CD4-positive, alpha-beta memory T cell (primary cell): ENCODE data around the gene CFD. TPM values are rescaled to one million over a fixed set of nuclear protein-coding genes. Genes with fewer than 3 reads are reported as not detected.
A peak's percentile ranks its signal among the peaks of the same experiment; 100 is the strongest.

Source experiments
- CTCF ChIA-PET: fragments of 350-600 bp; sonication (Branson Sonifier 250); formaldehyde crosslinking; loops from one replicate; lab custom pipeline; 2021; ENCODE audit warnings: inconsistent platforms; ENCODE audit not compliant: partially characterized antibody; lab: Charles Lee
- POLR2A ChIA-PET: fragments of 350-600 bp; sonication (Branson Sonifier 250); formaldehyde crosslinking; loops from one replicate; lab custom pipeline; 2021; ENCODE audit not compliant: partially characterized antibody; lab: Charles Lee
- DNase-seq, 5 donors: peaks; one replicate each; pipeline versions ENCODE4 v3.0.0 to v3.0.0-alpha.2; 2020 to 2022; ENCODE audit warnings: mixed read lengths in 1 of 5
- H3K27ac ChIP-seq: one replicate; pipeline ENCODE4 v1.7.0; 2013; ENCODE audit warnings: low read depth, low read length
- H3K27me3 ChIP-seq: 2 replicates; pipeline ENCODE4 v1.7.0; 2013; ENCODE audit warnings: mild to moderate bottlenecking, low read length, moderate library complexity; ENCODE audit not compliant: insufficient read depth
- H3K36me3 ChIP-seq: 2 replicates; pipeline ENCODE4 v1.7.0; 2013; ENCODE audit warnings: mild to moderate bottlenecking, low read length, moderate library complexity; ENCODE audit not compliant: insufficient read depth
- H3K4me1 ChIP-seq: 2 replicates; pipeline ENCODE4 v1.7.0; 2013; ENCODE audit warnings: mild to moderate bottlenecking, low read length, moderate library complexity; ENCODE audit not compliant: insufficient read depth
- H3K4me3 ChIP-seq, 2 donors: one replicate each; pipeline ENCODE4 v1.7.0; 2013; ENCODE audit warnings: low read length in 2 of 2, mild to moderate bottlenecking in 1 of 2
- H3K9me3 ChIP-seq, 2 donors: one replicate each; pipeline ENCODE4 v1.7.0; 2013; ENCODE audit warnings: low read length in 2 of 2, control low read depth in 1 of 2; ENCODE audit not compliant: control insufficient read depth in 1 of 2
- H3K27ac Mint-ChIP-seq, 7 donors: one replicate each; pipeline ENCODE4 v1.8.0; 2020 to 2021; ENCODE audit warnings: mixed read lengths in 7 of 7, mild to moderate bottlenecking in 6 of 7, inconsistent platforms in 3 of 7, moderate library complexity in 3 of 7
- H3K27me3 Mint-ChIP-seq, 2 donors: one replicate each; pipeline ENCODE4 v1.8.0; 2020 to 2021; ENCODE audit warnings: mixed read lengths in 2 of 2
- H3K36me3 Mint-ChIP-seq, 2 donors: one replicate each; pipeline ENCODE4 v1.8.0; 2020 to 2021; ENCODE audit warnings: mixed read lengths in 2 of 2, inconsistent platforms in 1 of 2, mild to moderate bottlenecking in 1 of 2
- H3K4me1 Mint-ChIP-seq, 4 donors: one replicate each; pipeline ENCODE4 v1.8.0; 2020 to 2021; ENCODE audit warnings: mixed read lengths in 4 of 4, mild to moderate bottlenecking in 1 of 4
- H3K4me3 Mint-ChIP-seq, 8 donors: one replicate each; pipeline ENCODE4 v1.8.0; 2020 to 2021; ENCODE audit warnings: mixed read lengths in 8 of 8, mild to moderate bottlenecking in 7 of 8, moderate library complexity in 6 of 8, inconsistent platforms in 3 of 8
- H3K9me3 Mint-ChIP-seq, 8 donors: one replicate each; pipeline ENCODE4 v1.8.0; 2020 to 2021; ENCODE audit warnings: mixed read lengths in 8 of 8, mild to moderate bottlenecking in 5 of 8, inconsistent platforms in 3 of 8, moderate library complexity in 1 of 8
- intact Hi-C: fragments of 100-400 bp; cut with micrococcal nuclease; formaldehyde crosslinking; loops from one replicate; pipeline ENCODE4 v1.15.1; 2023
- polyA plus RNA-seq, 2 donors: library from polyadenylated mRNA; unstranded; fragments of 300-500 nt; fragmentation: Illumina TruSeq; gene quantifications; one replicate each; pipeline ENCODE4 v1.2.3, GENCODE V29; 2021
- total RNA-seq, 2 experiments: library from RNA; stranded (reverse); gene quantifications; one replicate each; pipeline ENCODE4 v1.2.3, GENCODE V29; 2021

The CFD gene
- total and polyA plus RNA-seq, 4 experiments from 2014 or later: 0.91 to 4.8 (median 1.1) TPM; not detected in 1

GRCh38 chr19:904545-904944 lies 45.1 kb downstream of the CFD start:
- Histone ChIP-seq H3K27me3 (no peaks in the 10 kb centered on the region), H3K4me3 (no peak overlapping the region), H3K4me1 (peaks cover 63% of the 10 kb centered on the region), H3K36me3 (peaks cover 16% of the 10 kb centered on the region), H3K9me3 (no peaks in the 10 kb centered on the region), H3K27ac (no peak overlapping the region)
- no peak for DNase-seq
- intact Hi-C loops: no loop called here
- H3K27me3 Mint-ChIP-seq: no peaks in the 10 kb centered on the region
- H3K4me1 Mint-ChIP-seq: peaks cover 15 to 68% (median 36%) of the 10 kb centered on the region in 4 donors
- peaks cover 0 to under 1% (median 0%) of the 10 kb centered on the region in 8 donors for H3K9me3 Mint-ChIP-seq
- peaks cover 9 to 24% of the 10 kb centered on the region in 2 donors for H3K36me3 Mint-ChIP-seq
- POLR2A ChIA-PET: interaction anchor here (0.6 to 7.9 kb wide), 4 partner anchors 8 to 365 kb away, joined by 4 to 252 read pairs (median 32); partner anchors contain the start of genes MED16 and RNU6-9
- H3K4me3 Mint-ChIP-seq: peak overlapping the region in 1 of 8 donors; percentile 25
- CTCF ChIA-PET: interaction anchor here (1.4 kb wide), 1 partner anchor 11 kb away, joined by 5 read pairs; the partner anchor contains the start of genes MED16 and RNU6-9
- peak overlapping the region in 6 of 7 donors; percentile 53 to 100 (median 64) for H3K27ac Mint-ChIP-seq

GRCh38 chr19:906480-906879 lies 47.0 kb downstream of the CFD start:
- peaks cover 0 to 2% (median 0%) of the 10 kb centered on the region in 8 donors for H3K9me3 Mint-ChIP-seq
- H3K27ac ChIP-seq: peak overlapping the region; percentile 89

GRCh38 chr19:907183-907853 lies 47.9 kb downstream of the CFD start:
- intact Hi-C loops: no loop called here
- DNase-seq: no peak
- Mint-ChIP-seq H3K9me3 (peaks cover 0 to 2% (median 0%) of the 10 kb centered on the region in 8 donors), H3K4me3 (peak overlapping the region; percentile 43 to 89 (median 62)), H3K27me3 (no peaks in the 10 kb centered on the region), H3K27ac (peak overlapping the region; percentile 93 to 100 (median 100)), H3K4me1 (peaks cover 19 to 72% (median 44%) of the 10 kb centered on the region in 4 donors), H3K36me3 (peaks cover 14 to 20% of the 10 kb centered on the region in 2 donors)
- Histone ChIP-seq H3K27ac (peak overlapping the region; percentile 89), H3K9me3 (no peaks in the 10 kb centered on the region), H3K36me3 (peaks cover 5% of the 10 kb centered on the region), H3K4me3 (no peak overlapping the region), H3K27me3 (no peaks in the 10 kb centered on the region), H3K4me1 (peaks cover 70% of the 10 kb centered on the region)
- POLR2A ChIA-PET: interaction anchor here (0.7 to 7.9 kb wide), 11 partner anchors 11 to 362 kb away, joined by 3 to 252 read pairs (median 4); partner anchors contain the start of genes CIRBP, MED16 and RNU6-9
- CTCF ChIA-PET: interaction anchor here (0.7 to 4.2 kb wide), 8 partner anchors 9 to 77 kb away, joined by 3 to 23 read pairs (median 4); partner anchors contain the start of gene WDR18

More at GRCh38 chr19:906480-906879, 47.0 kb downstream of the CFD start:
- intact Hi-C loops: no loop called here
- DNase-seq: no peak
- CTCF ChIA-PET: interaction anchor here (1.1 to 4.2 kb wide), 5 partner anchors 9 to 78 kb away, joined by 3 to 23 read pairs (median 5); partner anchors contain the start of gene WDR18
- Mint-ChIP-seq H3K27ac (peak overlapping the region; percentile 93 to 100 (median 100)), H3K36me3 (peaks cover 14 to 20% of the 10 kb centered on the region in 2 donors), H3K27me3 (no peaks in the 10 kb centered on the region), H3K4me3 (peak overlapping the region; percentile 31 to 76 (median 62)), H3K4me1 (peaks cover 19 to 74% (median 44%) of the 10 kb centered on the region in 4 donors)
- no peaks in the 10 kb centered on the region for H3K9me3 ChIP-seq
- H3K27me3 ChIP-seq: no peaks in the 10 kb centered on the region
- POLR2A ChIA-PET: interaction anchor here (0.7 to 7.9 kb wide), 8 partner anchors 10 to 363 kb away, joined by 3 to 252 read pairs (median 6); partner anchors contain the start of genes CIRBP, MED16 and RNU6-9
- H3K36me3 ChIP-seq: peaks cover 5% of the 10 kb centered on the region
- H3K4me1 ChIP-seq: peaks cover 67% of the 10 kb centered on the region
- no peak overlapping the region for H3K4me3 ChIP-seq

GRCh38 chr19:911197-912033 lies 52.0 kb downstream of the CFD start:
- DNase-seq: no peak
- CTCF ChIA-PET: no interaction called here
- Histone ChIP-seq H3K4me3 (no peak overlapping the region), H3K27ac (peak overlapping the region; percentile 38), H3K4me1 (peaks cover 61% of the 10 kb centered on the region), H3K36me3 (no peaks in the 10 kb centered on the region), H3K27me3 (no peaks in the 10 kb centered on the region), H3K9me3 (no peaks in the 10 kb centered on the region)
- POLR2A ChIA-PET: interaction anchor here (6.7 to 7.9 kb wide), 3 partner anchors 8 to 48 kb away, joined by 52 to 252 read pairs (median 60); partner anchors contain the start of genes MED16 and RNU6-9
- Mint-ChIP-seq H3K4me1 (peaks cover 19 to 56% (median 39%) of the 10 kb centered on the region in 4 donors), H3K27me3 (peaks cover 0 to 2% of the 10 kb centered on the region in 2 donors), H3K36me3 (peaks cover 14 to 15% of the 10 kb centered on the region in 2 donors), H3K4me3 (peak overlapping the region; percentile 77 to 88 (median 82)), H3K9me3 (peaks cover 0 to 2% (median 0%) of the 10 kb centered on the region in 8 donors), H3K27ac (peak overlapping the region; percentile 93 to 100 (median 94))
- intact Hi-C loops: no loop called here

- Mint-ChIP-seq H3K4me3 (peak overlapping the region; percentile 77 to 90 (median 84)), H3K27ac (peak overlapping the region; percentile 60 to 95 (median 79)), H3K9me3 (peaks cover 0 to 2% (median 0%) of the 10 kb centered on the region in 8 donors), H3K27me3 (peaks cover 0 to 2% of the 10 kb centered on the region in 2 donors), H3K4me1 (peaks cover 15 to 46% (median 31%) of the 10 kb centered on the region in 4 donors), H3K36me3 (peaks cover 11 to 13% of the 10 kb centered on the region in 2 donors)
- CTCF ChIA-PET: interaction anchor here (4.4 kb wide), 1 partner anchor 49 kb away, joined by 27 read pairs; no protein-coding TSS in a partner anchor
- intact Hi-C loops: no loop called here
- Histone ChIP-seq H3K4me3 (peak overlapping the region; percentile 29 to 58), H3K9me3 (no peaks in the 10 kb centered on the region), H3K27me3 (no peaks in the 10 kb centered on the region), H3K4me1 (peaks cover 57% of the 10 kb centered on the region), H3K27ac (peak overlapping the region; percentile 87), H3K36me3 (no peaks in the 10 kb centered on the region)
- DNase-seq: peak in 1 of 5 donors; percentile 52
- POLR2A ChIA-PET: interaction anchor here (1.0 to 6.7 kb wide), 7 partner anchors 7 to 357 kb away, joined by 3 to 52 read pairs (median 10); partner anchors contain the start of genes CIRBP, MED16, RNU6-2 and RNU6-9
Measured at GRCh38 chr19:912181-913079, 53.0 kb downstream of the CFD start.
